GM19025 (cell line): ENCODE measurements around the gene TTLL12.

Experiments used
- ATAC-seq: cut with Tn5 transposase; IDR thresholded peaks from one replicate; pipeline ENCODE4 v1.9.1; 2021; ENCODE audit warnings: mild to moderate bottlenecking, low read depth, moderate library complexity; ENCODE audit not compliant: unreplicated experiment

The TTLL12 gene

GRCh38 chr22:43216738-43217137 is 29.8 kb upstream of the TTLL12 start:
- no peak for ATAC-seq

DNA sequence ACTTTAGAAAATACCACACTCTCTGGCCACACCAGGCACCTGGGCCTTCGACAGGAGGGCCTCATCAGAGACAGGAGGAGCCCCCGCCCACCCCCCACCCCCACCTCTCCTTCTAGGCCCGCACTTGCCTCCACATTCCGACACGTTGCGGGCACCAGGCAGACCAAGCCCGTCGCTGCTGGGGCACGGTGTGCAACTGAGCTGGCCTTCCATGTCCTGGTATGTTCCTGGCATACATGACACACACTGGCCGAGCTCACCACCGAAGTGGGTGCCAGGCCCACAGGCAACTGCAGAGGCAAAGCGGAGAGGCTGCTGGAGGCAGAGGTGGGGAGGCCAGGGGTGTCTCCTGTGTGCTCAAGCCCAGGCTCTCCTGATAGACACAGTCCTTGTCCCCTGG is 27.0 kb upstream of the TTLL12 start:
- no peak for ATAC-seq

DNA sequence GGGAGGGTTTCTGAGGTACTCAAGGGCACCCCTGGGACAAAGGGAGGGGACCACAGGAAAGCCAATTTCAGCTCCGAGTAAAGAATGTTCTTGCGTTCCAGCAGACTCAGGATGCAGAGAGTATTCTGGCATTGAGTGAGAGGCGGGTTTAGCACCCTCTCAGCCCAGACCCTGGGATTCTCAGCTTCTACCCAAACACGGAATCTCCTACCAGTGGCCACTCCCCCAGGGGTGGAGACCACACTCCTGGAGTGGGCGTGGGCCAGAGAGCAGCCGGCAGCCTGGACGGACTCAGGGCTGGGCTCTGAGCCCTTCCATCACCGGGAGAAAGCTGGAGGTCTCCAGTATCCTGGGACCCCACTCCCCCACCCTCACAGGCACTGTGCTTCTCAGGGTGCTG is 26.1 kb upstream of the TTLL12 start:
- no peak for ATAC-seq

GRCh38 chr22:43212434-43212952 is 25.6 kb upstream of the TTLL12 start:
- no peak for ATAC-seq

DNA sequence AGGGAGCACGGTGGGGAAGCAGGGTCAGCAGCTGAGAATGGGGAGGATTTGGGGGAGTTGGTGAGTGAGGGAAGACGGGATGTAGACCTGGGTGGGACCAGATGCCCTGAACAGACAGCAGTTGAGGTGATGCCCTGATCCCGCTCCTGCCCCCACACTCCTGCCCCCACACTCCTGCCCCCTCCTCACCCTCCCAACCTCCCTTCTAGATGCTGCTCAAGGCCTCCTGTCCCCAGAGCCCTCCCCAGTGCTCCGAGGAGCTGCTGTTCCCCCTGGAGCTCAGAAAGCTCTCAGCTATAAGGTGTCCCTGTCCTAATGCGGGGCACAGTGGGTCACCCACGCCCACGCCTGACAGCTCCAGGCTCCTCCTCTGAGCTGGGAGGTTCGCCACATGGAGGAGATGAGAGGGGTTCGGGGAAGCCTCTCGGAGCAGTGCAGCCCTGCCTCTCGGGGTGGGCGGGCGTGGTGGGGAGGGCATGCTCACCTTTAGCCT is 25.1 kb upstream of the TTLL12 start:
- ATAC-seq, result no peak

- no peak for ATAC-seq
These were observed 23.9 kb upstream of the TTLL12 start for GRCh38 chr22:43210631-43211515.

DNA sequence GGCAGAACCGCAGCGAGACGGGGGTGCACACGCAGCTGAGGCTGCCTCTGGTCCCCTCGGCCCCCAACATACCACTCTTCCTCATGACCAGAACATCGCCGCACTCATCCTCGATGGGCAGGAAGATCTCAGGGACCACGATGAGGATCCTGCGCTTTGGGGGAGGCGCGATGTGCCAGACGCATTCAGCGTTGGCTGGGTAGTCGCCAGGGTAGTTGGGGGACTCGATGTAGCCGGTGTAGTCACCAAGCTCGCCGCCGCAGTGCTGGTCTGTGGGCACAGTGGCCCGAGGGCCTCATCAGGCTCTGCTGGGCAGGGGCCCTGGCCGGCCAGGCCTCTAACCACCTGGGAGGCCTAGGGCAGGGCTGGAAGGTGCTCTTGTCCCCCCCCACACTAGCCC is 23.0 kb upstream of the TTLL12 start:
- ATAC-seq, result no peak

DNA sequence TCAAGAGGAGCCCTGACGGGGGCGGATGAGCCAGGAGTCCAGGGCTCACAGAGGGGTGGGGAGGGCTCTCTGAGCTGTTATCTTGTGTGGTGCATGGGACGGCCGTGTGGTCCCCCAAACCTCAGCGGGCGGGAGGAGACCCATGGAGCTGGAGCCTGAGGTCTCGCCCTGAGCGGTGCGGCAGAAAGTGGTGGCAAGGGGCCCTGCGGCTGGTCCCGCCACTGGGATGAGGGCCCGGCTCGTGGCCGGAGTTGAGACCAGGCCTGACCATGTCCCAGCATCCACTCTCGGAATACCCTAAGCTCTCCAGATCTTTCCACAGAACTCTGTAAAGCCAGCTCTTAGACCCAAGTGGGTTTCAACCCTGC is 22.6 kb upstream of the TTLL12 start:
- no peak for ATAC-seq

DNA sequence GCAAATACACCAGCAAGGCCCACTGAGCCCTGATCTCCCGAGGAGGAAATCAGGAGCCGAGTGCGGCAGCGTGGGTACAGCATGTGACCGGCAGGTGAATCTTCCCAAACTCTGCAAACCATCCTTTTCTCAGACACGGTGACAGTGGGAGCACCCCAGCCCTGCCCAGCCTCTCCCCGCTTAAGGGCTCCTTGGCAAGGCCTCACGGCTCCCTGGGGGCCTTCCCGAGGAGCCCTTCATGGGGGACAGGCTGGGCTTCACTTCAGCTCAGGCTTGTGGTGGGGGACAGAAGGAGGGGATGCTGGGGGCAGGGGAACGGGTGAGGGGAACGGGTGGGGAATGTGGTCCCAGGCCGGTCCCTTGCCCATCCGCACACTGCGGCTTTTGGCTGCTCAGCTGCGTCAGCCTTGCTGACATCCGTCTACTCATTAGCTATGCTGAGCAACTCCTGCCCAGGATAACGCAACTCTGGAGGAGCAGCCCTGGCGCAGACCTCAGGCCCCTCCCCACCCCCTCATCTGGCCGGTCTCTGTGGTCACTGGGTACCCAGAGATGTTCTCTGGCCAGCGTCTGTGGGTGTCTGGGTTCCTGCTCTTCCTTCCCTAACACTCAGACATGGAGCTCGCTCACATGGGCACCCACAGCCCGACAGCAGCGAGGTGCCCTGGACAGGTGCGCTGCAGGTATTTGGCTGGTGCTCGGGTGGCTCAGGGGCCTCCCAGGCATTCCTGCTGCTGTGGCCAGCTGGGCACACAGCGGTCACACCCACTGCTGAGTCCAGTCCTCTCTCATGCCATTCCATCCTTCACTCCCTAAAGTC is 22.0 kb upstream of the TTLL12 start:
- ATAC-seq, result no peak

GRCh38 chr22:43207849-43208702 is 21.1 kb upstream of the TTLL12 start:
- ATAC-seq, result no peak

DNA sequence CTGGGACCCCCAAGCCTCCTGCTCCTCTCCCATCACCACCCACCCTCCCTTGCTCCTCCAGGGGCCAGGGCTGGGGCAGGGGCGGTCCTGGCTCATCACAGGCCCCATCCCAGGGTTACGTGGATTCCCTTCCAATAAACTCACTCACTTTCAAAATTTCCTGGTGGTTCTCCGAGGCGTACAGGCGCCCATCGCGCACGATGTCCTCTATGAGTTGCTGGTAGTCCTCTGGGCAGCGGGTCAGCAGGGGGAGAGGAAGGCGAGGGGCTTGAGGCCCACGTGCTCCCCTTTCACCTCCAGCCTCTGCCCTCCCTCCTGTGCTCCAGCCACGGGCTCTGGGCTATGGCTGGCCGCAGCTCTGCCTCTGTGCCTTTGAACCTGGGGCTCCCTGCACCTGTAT is 20.5 kb upstream of the TTLL12 start:
- no peak for ATAC-seq

DNA sequence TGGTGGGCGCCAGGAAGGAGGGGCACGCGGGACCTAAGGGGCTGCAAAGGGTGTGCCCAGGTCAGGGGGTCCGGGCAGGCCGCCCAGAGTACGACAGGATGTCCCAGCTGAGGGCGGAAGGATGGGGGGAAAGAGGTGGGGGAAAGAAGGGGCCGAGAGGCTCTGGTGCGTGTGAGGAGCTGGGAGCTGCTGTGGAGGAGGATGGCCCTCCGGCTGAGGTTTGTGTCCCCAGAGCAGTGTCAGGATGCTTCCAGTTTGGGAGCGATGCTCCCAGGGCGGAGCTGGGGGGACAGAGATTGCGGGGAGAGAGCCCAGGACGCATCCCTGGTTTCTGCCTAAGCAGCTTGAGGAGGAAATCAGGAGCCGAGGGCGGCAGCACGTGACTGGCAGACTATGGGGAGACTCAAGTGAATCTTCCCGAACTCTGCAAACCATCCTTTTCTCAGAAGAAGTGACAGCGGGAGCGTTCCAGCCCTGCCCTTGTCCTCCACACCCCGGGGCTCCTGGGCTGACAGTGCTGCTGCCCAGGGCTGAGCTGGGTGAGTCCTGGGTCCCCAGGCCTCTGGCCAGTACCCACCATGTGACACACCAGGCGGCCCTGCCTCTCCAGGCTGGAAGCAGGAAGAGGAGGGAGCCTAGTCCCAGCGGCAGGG is 19.7 kb upstream of the TTLL12 start:
- ATAC-seq, result no peak

- no peak for ATAC-seq
These were observed 19.0 kb upstream of the TTLL12 start for GRCh38 chr22:43205748-43206508.

GRCh38 chr22:43205261-43205691 is 18.3 kb upstream of the TTLL12 start:
- no peak for ATAC-seq

DNA sequence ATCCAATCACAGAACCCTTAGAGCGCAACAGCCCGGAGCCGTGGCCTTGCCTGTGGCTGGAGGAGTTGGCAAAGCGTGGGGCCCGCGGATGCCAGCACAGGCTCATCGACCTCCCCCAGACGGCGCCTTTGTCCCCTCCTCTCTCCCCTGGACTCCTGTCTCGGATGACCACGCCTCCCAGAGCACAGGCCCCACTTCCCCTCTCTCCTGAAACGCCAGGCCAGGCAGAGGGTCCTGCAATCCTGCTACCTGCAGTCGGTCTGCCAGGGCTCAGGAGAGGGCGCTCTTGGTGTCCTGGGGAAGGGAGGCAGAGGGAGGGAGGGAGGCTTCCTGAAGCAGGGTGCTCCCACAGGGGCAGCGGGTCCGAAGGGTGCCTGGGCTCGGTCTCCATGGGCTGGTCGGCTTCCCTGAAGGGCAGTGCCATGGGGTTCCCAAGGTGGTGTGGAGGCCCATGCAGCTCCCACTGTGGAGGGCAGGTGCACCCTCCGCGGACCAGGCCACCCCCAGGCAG is 16.6 kb upstream of the TTLL12 start:
- ATAC-seq, result no peak

DNA sequence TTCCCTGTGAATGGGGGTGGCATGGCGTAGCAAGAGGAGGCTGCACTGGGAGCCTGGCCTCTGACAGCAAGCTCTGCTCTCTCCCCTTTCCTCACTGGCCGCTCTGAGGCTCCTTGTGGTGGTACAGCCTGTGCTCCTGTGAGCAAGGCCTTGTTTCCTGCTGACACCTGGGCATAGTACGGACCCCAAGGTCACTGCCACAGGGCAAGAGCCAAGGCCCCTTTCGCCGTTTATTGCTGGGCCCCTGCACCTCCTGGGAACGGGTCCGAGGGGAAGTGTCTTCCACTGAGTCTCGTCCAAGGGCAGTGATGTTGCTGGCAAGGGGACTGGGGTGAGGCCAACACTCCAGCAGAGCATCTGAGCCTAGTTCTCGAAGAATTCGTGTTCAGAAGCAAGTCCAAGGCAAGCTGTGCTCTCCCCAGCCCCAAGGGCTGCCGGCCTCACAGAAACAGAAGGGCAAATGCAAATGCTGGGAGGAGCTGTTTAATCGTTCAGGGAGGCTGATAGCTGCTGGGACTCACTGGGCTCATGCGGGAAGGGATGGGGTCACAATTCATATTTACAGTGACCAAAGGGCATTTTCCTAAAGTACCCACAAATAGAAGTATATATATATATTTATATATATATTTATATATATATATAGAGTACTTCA is 15.9 kb upstream of the TTLL12 start:
- no peak for ATAC-seq

GRCh38 chr22:43202326-43202725 is 15.4 kb upstream of the TTLL12 start:
- no peak for ATAC-seq

DNA sequence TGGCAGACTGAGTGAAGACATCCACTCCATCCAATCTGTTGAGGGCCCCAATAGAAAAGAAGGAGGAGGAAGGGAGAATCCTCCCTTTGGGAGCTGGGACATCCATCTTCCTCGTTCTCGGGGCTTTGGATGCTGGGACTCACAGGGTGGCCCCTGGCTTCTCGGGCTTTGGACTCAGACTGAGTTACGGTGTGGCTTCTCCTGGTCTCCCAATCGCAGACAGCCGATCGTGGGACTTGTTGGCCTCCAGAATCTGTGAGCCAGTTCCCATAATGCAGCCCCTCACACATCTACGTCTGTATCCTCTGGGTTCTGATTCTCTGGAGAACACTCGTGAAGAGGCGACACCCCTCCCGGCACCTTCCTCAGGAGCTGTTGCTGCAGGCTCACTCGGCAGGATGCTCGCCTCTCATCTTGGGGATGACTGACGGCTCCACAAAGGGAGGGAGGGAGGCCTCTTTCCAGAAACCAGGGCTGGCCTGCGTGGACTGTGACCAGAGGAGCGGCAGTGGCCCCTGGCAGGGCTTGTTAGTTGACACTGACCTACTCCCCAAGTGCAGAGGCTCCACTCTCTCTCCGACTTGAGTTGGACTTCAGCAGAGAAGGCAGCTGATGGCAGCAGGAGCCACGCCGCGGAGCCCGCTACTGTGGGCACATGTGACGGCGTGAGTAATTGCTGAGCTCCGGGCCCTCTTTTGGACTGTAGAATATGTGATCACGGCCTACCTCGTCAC is 14.7 kb upstream of the TTLL12 start:
- no peak for ATAC-seq
